GM19035 (cell line): ENCODE measurements around the gene AHCYL2.
A peak's percentile ranks its signal among the peaks of the same experiment; 100 is the strongest.
"Not testable (repeated sequence)": the region's sequence is repeated elsewhere in the genome, so short reads cannot be mapped to it uniquely, and the experiment has no call there.

ENCODE experiments used
- ATAC-seq: cut with Tn5 transposase; IDR thresholded peaks from one replicate; pipeline ENCODE4 v1.9.1; 2021; ENCODE audit not compliant: unreplicated experiment

Gene AHCYL2

GRCh38 chr7:129347330-129347729 is 122.5 kb downstream of the AHCYL2 start:
- no peak for ATAC-seq

GRCh38 chr7:129348023-129348740 is 123.4 kb downstream of the AHCYL2 start:
- ATAC-seq, result no peak

- ATAC-seq, result no peak
Observed at GRCh38 chr7:129351320-129351719, 126.5 kb downstream of the AHCYL2 start.

GRCh38 chr7:129353104-129353503 is 128.3 kb downstream of the AHCYL2 start:
- not testable (repeated sequence) for ATAC-seq

- ATAC-seq, result no peak
Observed at GRCh38 chr7:129354428-129355157, 129.8 kb downstream of the AHCYL2 start.

GRCh38 chr7:129356176-129356575 is 131.3 kb downstream of the AHCYL2 start:
- no peak for ATAC-seq

GRCh38 chr7:129359176-129359575 is 134.3 kb downstream of the AHCYL2 start:
- no peak for ATAC-seq

GRCh38 chr7:129359638-129360037 is 134.8 kb downstream of the AHCYL2 start:
- no peak for ATAC-seq

- no peak for ATAC-seq
Observed at GRCh38 chr7:129361771-129362170, 136.9 kb downstream of the AHCYL2 start.

- no peak for ATAC-seq
Observed at GRCh38 chr7:129362496-129362895, 137.7 kb downstream of the AHCYL2 start.

GRCh38 chr7:129367349-129367699 is 142.5 kb downstream of the AHCYL2 start:
- ATAC-seq, result no peak

GRCh38 chr7:129367700-129368388 is 143.0 kb downstream of the AHCYL2 start:
- ATAC-seq, result peak; percentile 66

- ATAC-seq, result peak; percentile 42
Observed at GRCh38 chr7:129368389-129368986, 143.7 kb downstream of the AHCYL2 start.

- not testable (repeated sequence) for ATAC-seq
Observed at GRCh38 chr7:129369447-129369846, 144.6 kb downstream of the AHCYL2 start.

GRCh38 chr7:129370812-129371211 is 146.0 kb downstream of the AHCYL2 start:
- no peak for ATAC-seq

- no peak for ATAC-seq
Observed at GRCh38 chr7:129371487-129371886, 146.7 kb downstream of the AHCYL2 start.

- ATAC-seq, result no peak
Observed at GRCh38 chr7:129373651-129374428, 149.0 kb downstream of the AHCYL2 start.

- no peak for ATAC-seq
Observed at GRCh38 chr7:129375141-129375938, 150.5 kb downstream of the AHCYL2 start.

GRCh38 chr7:129376076-129376777 is 151.4 kb downstream of the AHCYL2 start:
- no peak for ATAC-seq
